GM19043 (cell line): ENCODE data around the gene CBR3.

Experiments used
- ATAC-seq: cut with Tn5 transposase; IDR thresholded peaks from one replicate; pipeline ENCODE4 v1.9.1; 2021; ENCODE audit warnings: low read depth; ENCODE audit not compliant: unreplicated experiment

The CBR3 gene

DNA sequence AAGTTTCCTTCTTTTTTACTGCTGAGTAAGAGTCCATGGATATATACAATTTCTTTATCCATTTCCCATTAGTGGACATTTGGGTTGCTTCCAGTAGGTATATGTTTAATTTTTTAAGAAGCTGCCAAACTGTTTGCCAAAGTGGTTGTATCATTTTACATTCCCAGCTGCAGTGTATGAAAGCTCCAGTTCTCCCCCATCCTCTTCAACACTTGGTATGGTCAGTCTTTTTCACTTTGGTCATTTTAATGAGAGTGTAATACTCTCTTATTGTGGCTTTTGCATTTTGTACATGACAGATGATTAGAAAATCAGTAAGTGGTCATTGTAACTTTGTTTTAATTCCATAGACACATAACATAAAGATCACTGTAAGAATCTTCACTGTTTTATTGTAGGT lies 44.3 kb downstream of the CBR3 start:
- no peak for ATAC-seq

DNA sequence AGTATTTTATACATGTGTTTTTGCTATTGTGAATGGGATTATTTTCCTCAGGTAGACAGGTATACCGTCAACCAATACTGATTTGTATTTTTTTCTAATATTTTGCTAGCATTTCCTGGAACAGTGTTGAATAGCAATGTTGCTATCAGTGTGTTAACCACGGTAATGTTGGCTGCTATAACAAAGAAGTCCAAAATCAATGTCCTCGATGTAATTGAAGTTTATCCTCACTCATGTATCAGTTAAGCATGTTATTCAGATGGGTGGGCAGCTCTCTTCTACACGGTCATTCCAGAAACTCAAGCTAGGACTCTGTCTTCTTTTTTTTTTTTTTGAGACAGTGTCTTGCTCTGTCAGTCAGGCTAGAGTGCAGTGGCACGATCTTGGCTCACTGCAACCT lies 46.1 kb downstream of the CBR3 start:
- ATAC-seq: no peak

DNA sequence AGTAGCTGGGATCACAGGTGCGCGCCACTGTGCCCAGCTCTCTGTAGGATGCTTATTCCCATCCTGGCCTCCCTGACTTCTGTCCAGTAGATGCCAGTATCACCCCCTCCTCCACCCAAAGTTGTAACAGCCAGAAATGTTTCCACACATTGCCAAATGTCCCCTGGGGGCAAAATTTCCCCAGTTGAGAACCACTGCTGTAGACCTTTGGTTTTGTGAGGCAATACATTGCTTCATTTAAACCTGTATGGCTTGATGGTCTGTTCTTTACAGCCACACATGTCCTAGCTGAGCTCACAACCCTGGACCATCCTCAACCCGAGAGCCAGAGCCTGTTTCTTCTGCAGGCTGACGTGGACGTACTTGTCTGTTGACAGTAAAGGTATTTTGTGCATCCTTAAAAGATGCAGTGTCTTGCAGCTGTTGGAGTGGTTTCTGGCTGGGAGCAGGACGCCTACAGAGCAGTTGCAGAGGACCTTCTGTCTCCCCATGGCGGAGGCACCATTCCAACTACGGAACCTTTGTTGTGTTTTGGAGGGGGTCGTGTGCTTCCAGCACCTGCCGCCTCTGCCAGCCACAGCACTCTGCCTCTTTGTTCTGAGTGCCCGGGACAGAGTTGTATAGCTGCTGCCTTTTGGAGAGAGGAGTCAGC lies 48.4 kb downstream of the CBR3 start:
- ATAC-seq: no peak

DNA sequence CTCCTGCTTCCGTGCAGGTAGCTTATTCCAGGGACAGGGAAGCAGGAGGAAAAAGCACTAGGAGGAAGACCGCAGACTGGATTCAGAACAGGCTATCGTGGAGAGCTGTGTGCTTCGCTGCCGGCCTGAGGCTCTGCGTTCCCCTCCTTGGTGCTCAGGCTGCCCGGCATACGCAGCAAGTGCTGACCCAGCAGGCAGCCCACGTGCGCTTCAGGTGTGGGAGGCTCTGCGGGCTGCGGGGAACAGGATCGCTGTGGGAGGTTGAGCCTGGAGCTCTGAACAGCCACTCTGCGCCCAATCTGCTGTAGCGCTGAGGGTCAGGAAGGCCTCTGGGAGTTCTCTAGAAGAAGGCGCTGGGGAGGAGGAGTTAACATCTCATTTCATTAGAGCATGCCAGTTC lies 49.7 kb downstream of the CBR3 start:
- no peak for ATAC-seq

GRCh38 chr21:36185523-36185922 lies 50.6 kb downstream of the CBR3 start:
- no peak for ATAC-seq

DNA sequence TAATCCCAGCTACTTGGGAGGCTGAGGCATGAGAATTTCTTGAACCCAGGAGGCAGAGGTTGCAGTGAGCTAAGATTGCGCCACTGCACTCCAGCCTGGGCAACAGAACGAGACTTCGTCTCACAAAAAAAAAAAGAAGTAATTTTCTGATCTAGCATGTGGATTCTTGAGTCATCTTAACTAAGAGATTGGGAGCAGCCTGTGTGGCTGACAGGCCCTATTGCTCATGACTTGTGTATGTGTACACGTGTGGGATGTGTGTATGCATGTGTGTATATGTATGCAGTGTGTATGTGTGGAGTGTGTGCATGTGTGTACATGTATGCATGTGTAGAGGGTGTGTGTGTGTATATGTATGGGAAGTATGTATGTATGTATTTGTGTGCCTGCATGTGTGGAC lies 51.2 kb downstream of the CBR3 start:
- no peak for ATAC-seq

DNA sequence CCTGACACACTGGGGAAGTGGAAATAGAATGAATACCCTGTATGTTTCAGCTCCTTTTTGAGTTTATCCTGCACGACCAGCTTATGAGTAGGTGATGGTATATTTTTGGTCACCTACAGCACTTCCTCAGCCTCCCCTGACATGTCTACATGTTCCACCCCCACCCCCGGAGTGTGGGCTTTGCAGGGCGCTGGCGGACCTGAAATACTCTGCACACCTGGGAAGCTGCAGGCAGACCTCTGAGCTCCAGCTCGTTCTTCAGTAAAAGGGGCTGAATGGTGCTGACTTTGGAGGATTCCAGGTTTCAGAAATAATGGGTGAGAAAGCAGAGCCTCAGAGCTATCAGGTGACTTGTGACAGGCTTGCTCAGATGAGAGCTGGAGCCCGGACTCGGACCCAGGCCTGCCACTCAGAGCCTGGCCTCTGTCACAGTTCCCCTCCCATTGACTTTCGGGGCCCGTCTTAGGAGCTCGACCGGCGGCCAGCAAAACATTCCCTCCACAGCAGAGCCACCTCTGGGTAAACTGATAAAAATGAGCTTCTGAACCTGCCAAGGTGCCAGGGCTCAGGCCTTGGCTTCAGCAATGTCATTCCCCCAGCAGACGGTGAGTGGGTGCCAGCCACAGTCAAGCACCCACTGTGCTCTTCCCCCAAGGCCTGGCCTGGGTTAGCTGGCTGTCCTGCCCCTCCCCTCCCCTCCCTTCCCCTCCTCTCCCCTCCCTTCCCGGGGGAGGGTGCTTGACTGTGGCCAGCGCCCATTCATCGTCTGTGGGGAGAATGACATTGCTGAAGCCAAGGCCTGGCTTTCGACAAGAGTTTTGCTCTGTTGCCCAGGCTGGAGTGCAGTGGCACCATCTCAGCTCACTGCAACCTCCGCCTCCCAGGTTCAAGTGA lies 51.9 kb downstream of the CBR3 start:
- ATAC-seq: no peak

GRCh38 chr21:36188081-36188681 lies 53.3 kb downstream of the CBR3 start:
- no peak for ATAC-seq

- ATAC-seq: no peak
These were observed 54.1 kb downstream of the CBR3 start for GRCh38 chr21:36188937-36189336.

GRCh38 chr21:36190736-36191135 lies 55.9 kb downstream of the CBR3 start:
- ATAC-seq: no peak

GRCh38 chr21:36193200-36193599 lies 58.3 kb downstream of the CBR3 start:
- ATAC-seq: no peak

- ATAC-seq: no peak
These were observed 59.1 kb downstream of the CBR3 start for GRCh38 chr21:36194024-36194423.

DNA sequence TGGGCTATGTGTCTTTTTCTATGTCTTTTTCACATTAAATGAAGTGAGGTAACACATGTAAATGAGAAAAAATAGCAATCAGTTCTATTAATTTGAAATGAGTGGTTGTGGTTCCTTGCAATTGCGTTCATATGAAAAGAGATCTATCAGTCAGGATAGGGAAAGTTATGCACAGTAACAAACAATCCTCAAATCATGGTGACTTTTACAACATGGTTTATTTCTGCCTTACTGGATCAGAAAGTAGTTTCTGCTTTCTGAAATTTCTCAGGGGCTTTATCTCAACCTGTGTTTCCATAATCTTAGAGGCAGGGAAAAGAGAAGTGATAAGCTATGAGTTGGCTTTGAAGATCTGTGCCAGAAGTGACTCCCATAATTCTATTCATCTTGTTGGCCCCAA lies 60.7 kb downstream of the CBR3 start:
- no peak for ATAC-seq
